H1 (cell line): ENCODE data around the gene LIPG. TPM values are rescaled to one million over a fixed set of nuclear protein-coding genes. Genes with fewer than 3 reads are reported as not detected.

ENCODE experiments used
- CTCF ChIA-PET: fragments of 300-600 bp; sonication (Branson Sonifier 250); formaldehyde crosslinking; loops from one replicate; lab custom pipeline; 2021; ENCODE audit not compliant: partially characterized antibody; lab: Charles Lee
- POLR2A ChIA-PET: fragments of 300-600 bp; sonication (Branson Sonifier 250); formaldehyde crosslinking; loops from one replicate; lab custom pipeline; 2021; ENCODE audit warnings: inconsistent platforms; ENCODE audit not compliant: partially characterized antibody; lab: Charles Lee
- DNase-seq, 2 experiments: peaks; one replicate each; pipeline versions ENCODE4 v3.0.0 to v3.0.0-alpha.2; 2010 to 2022; ENCODE audit warnings: low spot score in 2 of 2, low read depth in 1 of 2, mixed read lengths in 1 of 2
- FAIRE-seq: peaks from 2 replicates; lab custom pipeline; 2011; peaks lifted over from hg19 to GRCh38; lab: Jason Lieb, UNC
- H2AFZ ChIP-seq: 2 replicates; pipeline ENCODE4 v1.8.1; 2012; ENCODE audit warnings: low read length, inconsistent platforms
- H2AK5ac ChIP-seq: 2 replicates; pipeline ENCODE4 v1.6.1; 2013; ENCODE audit warnings: low read depth, low read length
- H2BK120ac ChIP-seq: replicated peaks from 2 replicates; pipeline ENCODE3; 2013; ENCODE audit warnings: low read depth, low read length, inconsistent platforms
- H2BK12ac ChIP-seq: 2 replicates; pipeline ENCODE4 v1.6.1; 2013; ENCODE audit warnings: low read depth, low read length
- H2BK15ac ChIP-seq: 2 replicates; pipeline ENCODE4 v1.6.1; 2013; ENCODE audit warnings: low read length
- H2BK20ac ChIP-seq: 2 replicates; pipeline ENCODE4 v1.6.1; 2013; ENCODE audit warnings: low read length
- H2BK5ac ChIP-seq: 2 replicates; pipeline ENCODE4 v1.6.1; 2013; ENCODE audit warnings: low read depth, low read length
- H3K14ac ChIP-seq: 2 replicates; pipeline ENCODE4 v1.6.1; 2013; ENCODE audit warnings: inconsistent platforms; ENCODE audit not compliant: insufficient read length
- H3K18ac ChIP-seq: 2 replicates; pipeline ENCODE4 v1.6.1; 2013; ENCODE audit warnings: low read length; ENCODE audit errors: extremely low read depth
- H3K23ac ChIP-seq: 2 replicates; pipeline ENCODE4 v1.6.1; 2013; ENCODE audit warnings: inconsistent platforms; ENCODE audit not compliant: insufficient read length
- H3K23me2 ChIP-seq: 2 replicates; pipeline ENCODE4 v1.6.1; 2013; ENCODE audit warnings: low read depth, low read length
- H3K27ac ChIP-seq: 2 replicates; pipeline ENCODE4 v1.6.1; 2011; ENCODE audit warnings: low read depth, low read length, inconsistent platforms
- H3K27me3 ChIP-seq, 4 experiments: replicated peaks in 1 of 4; 1 replicate in 1 of 4; 2 replicates in 3 of 4; pipeline versions ENCODE4 v1.6.1 to v1.8.1; 2011 to 2013; ENCODE audit warnings: low read length in 3 of 4, mild to moderate bottlenecking in 3 of 4, inconsistent platforms in 2 of 4, mixed read lengths in 2 of 4, moderate library complexity in 1 of 4; ENCODE audit not compliant: control insufficient read depth in 3 of 4, insufficient read depth in 3 of 4; ENCODE audit errors: extremely low read depth in 1 of 4
- H3K36me3 ChIP-seq, 4 experiments: 2 replicates each; pipeline versions ENCODE4 v1.6.1 to v1.8.1; 2011 to 2013; ENCODE audit warnings: mild to moderate bottlenecking in 4 of 4, low read length in 3 of 4, moderate library complexity in 2 of 4, control low read depth in 1 of 4, inconsistent platforms in 1 of 4; ENCODE audit not compliant: insufficient read depth in 4 of 4, control insufficient read depth in 2 of 4
- H3K4ac ChIP-seq: replicated peaks from 2 replicates; pipeline ENCODE3; 2013; ENCODE audit warnings: low read length, low read depth, mixed read lengths, inconsistent platforms; ENCODE audit not compliant: insufficient read length
- H3K4me1 ChIP-seq, 4 experiments: replicated peaks in 1 of 4; 1 replicate in 1 of 4; 2 replicates in 3 of 4; pipeline versions ENCODE4 v1.6.1 to v1.8.1; 2011 to 2013; ENCODE audit warnings: low read length in 3 of 4, inconsistent platforms in 2 of 4, mixed read lengths in 1 of 4; ENCODE audit not compliant: insufficient read depth in 4 of 4, control insufficient read depth in 3 of 4
- H3K4me2 ChIP-seq, 2 experiments: 2 replicates each; pipeline versions ENCODE4 v1.6.1 to v1.8.1; 2011 to 2013; ENCODE audit warnings: low read depth in 2 of 2, low read length in 2 of 2, control low read depth in 1 of 2, inconsistent platforms in 1 of 2, mild to moderate bottlenecking in 1 of 2; ENCODE audit not compliant: insufficient read depth in 1 of 2
- H3K4me3 ChIP-seq, 4 experiments: fragments of 200-600, 300-600 bp in 1 of 4; sonication (generic), shearing (Covaris generic), sonication (Bioruptor Twin) in 1 of 4; 2 replicates each; pipeline versions ENCODE4 v1.5.1 to v1.8.1; 2011 to 2016; ENCODE audit warnings: low read length in 4 of 4, low read depth in 3 of 4, control low read depth in 2 of 4, inconsistent platforms in 2 of 4, mild to moderate bottlenecking in 2 of 4, mixed read lengths in 1 of 4, moderate library complexity in 1 of 4; ENCODE audit not compliant: insufficient read depth in 2 of 4; ENCODE audit errors: extremely low read depth in 1 of 4
- H3K56ac ChIP-seq: replicated peaks from 2 replicates; pipeline ENCODE3; 2013; ENCODE audit warnings: low read depth, mild to moderate bottlenecking, mixed read lengths, low read length, inconsistent platforms; ENCODE audit not compliant: insufficient read length
- H3K79me1 ChIP-seq: 2 replicates; pipeline ENCODE4 v1.6.1; 2013; ENCODE audit warnings: low read depth, low read length, control low read depth
- H3K79me2 ChIP-seq, 2 experiments: 2 replicates each; pipeline versions ENCODE4 v1.6.1 to v1.8.1; 2012 to 2013; ENCODE audit warnings: low read length in 2 of 2, mild to moderate bottlenecking in 2 of 2, inconsistent platforms in 1 of 2; ENCODE audit not compliant: insufficient read depth in 2 of 2, control insufficient read depth in 1 of 2
- H3K9ac ChIP-seq, 4 experiments: replicated peaks in 1 of 4; 1 replicate in 1 of 4; 2 replicates in 3 of 4; pipeline versions ENCODE4 v1.6.1 to v1.8.1; 2011 to 2013; ENCODE audit warnings: low read depth in 3 of 4, low read length in 3 of 4, control low read depth in 2 of 4, mild to moderate bottlenecking in 2 of 4, moderate library complexity in 2 of 4, inconsistent platforms in 1 of 4; ENCODE audit errors: extremely low read depth in 1 of 4
- H3K9me3 ChIP-seq, 2 experiments: 2 replicates each; pipeline versions ENCODE4 v1.6.1 to v1.8.1; 2012 to 2013; ENCODE audit warnings: mild to moderate bottlenecking in 2 of 2, moderate library complexity in 2 of 2, control low read depth in 1 of 2, inconsistent platforms in 1 of 2, low read depth in 1 of 2, low read length in 1 of 2, mixed read lengths in 1 of 2; ENCODE audit not compliant: insufficient read depth in 2 of 2
- H4K20me1 ChIP-seq, 2 experiments: replicated peaks in 1 of 2; 2 replicates each; pipeline versions ENCODE3 to v1.8.1; 2011 to 2013; ENCODE audit warnings: inconsistent platforms in 2 of 2, low read length in 2 of 2, mild to moderate bottlenecking in 1 of 2; ENCODE audit not compliant: insufficient read depth in 2 of 2, control insufficient read depth in 1 of 2
- H4K5ac ChIP-seq: 2 replicates; pipeline ENCODE4 v1.6.1; 2013; ENCODE audit warnings: low read length, low read depth, mixed read lengths, inconsistent platforms; ENCODE audit not compliant: insufficient read length
- H4K8ac ChIP-seq: 2 replicates; pipeline ENCODE4 v1.8.0; 2013; ENCODE audit warnings: mild to moderate bottlenecking, moderate library complexity, low read length, inconsistent platforms; ENCODE audit not compliant: insufficient read depth; ENCODE audit errors: extremely low read depth
- H4K91ac ChIP-seq: replicated peaks from 2 replicates; pipeline ENCODE3; 2013; ENCODE audit warnings: low read length, mixed read lengths, inconsistent platforms; ENCODE audit not compliant: insufficient read length
- TBP ChIP-seq: IDR thresholded peaks from 2 replicates; pipeline ENCODE4 v1.6.1; 2011; ENCODE audit warnings: low read depth, low read length, improper control_type of control experiment
- WGBS, 2 experiments: shearing (Covaris generic) in 1 of 2; methylation state at CpG; one replicate each; pipeline versions ENCODE4 v1.1.6 to v1.1.7; 2013 to 2015; ENCODE audit warnings: low lambda C conversion rate in 2 of 2, mixed read lengths in 2 of 2, inconsistent platforms in 1 of 2, low coverage in 1 of 2, missing lambda C conversion rate in 1 of 2; ENCODE audit not compliant: insufficient replicate concordance in 2 of 2, insufficient coverage in 1 of 2, insufficient read length in 1 of 2; ENCODE audit errors: extremely low coverage in 1 of 2, missing lambda C conversion rate in 1 of 2; 5-methylcytosine and 5-hydroxymethylcytosine counted together
- polyA plus RNA-seq, 7 experiments: library from polyadenylated mRNA; depleted of rRNA in 3 of 7; stranded (reverse) in 5 of 7; unstranded in 2 of 7; fragments of >200 nt in 5 of 7; fragments of 200-250 nt in 2 of 7; gene quantifications; 1 replicate in 5 of 7; 2 replicates in 1 of 7; 4 replicates in 1 of 7; pipeline versions ENCODE4 v1.2.1 to v1.2.3, GENCODE V29; 2011 to 2013; ENCODE audit warnings: missing spikeins in 2 of 7, mixed read lengths in 2 of 7
- total RNA-seq: library from RNA; stranded (reverse); fragmentation: NEBNext Ultra II Directional; extraction: Animal tissue kit (Norgen Biotek cat#: 25700); gene quantifications from 2 replicates; pipeline ENCODE4 v1.2.1, GENCODE V29; 2021

LIPG gene
- total and polyA plus RNA-seq, 2 of the 8 experiments (the other 6 are each of a cell fraction or from before 2014, with no cell fraction given), result 9.2 to 9.8 TPM

DNA sequence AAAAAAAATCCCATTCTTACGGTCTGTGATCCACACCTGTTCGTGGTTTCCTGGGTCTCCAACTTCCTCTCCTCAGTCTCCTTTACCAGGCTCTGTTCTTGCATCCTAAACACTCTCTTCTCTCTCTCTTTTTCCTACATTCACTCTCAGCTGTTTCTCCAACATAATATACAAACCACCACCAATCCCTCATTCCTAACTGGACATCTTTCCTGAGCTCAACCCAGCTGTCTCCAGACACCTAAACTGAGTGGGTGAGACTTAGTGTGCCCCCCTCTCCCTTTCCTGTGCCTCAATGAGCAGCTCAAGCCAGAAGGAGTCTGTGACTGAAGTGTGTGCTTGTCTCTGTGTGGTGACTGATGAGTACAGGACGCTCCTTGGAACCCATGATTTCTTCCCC is 59.4 kb downstream of the LIPG start:
- no peak overlapping the region for H2AFZ ChIP-seq
- no peak overlapping the region for H3K4me3 ChIP-seq
- ChIA-PET CTCF (interaction anchor here (0.6 kb wide), 1 partner anchor 870 kb away, joined by 3 read pairs; no protein-coding TSS in a partner anchor), POLR2A (no interaction called here)
- DNase-seq (no peak), FAIRE-seq (no peak)
- no peak overlapping the region for H3K56ac ChIP-seq
- no peak overlapping the region; the same call in 1 of the 2 replicates for H4K8ac ChIP-seq
- no peaks in the 10 kb centered on the region for H3K23me2 ChIP-seq
- H3K9ac ChIP-seq, result no peak overlapping the region
- no peak overlapping the region for H3K23ac ChIP-seq
- no peak overlapping the region for H4K91ac ChIP-seq
- H3K18ac ChIP-seq, result no peak overlapping the region
- H3K27ac ChIP-seq, result no peak overlapping the region
- no peaks in the 10 kb centered on the region for H3K79me2 ChIP-seq
- no peaks in the 10 kb centered on the region for H3K9me3 ChIP-seq
- H3K4me1 ChIP-seq, result no peaks in the 10 kb centered on the region; a peak in 1 of 7 replicates
- no peak overlapping the region for H2BK12ac ChIP-seq
- no peak overlapping the region for H2BK5ac ChIP-seq
- H3K14ac ChIP-seq, result no peak overlapping the region
- no peak overlapping the region for H4K5ac ChIP-seq
- TF ChIP-seq TBP, result no peak
- TF ChIP-seq, all 59 proteins: peak for 0
- Histone ChIP-seq H2AK5ac (no peak overlapping the region), H3K79me1 (no peaks in the 10 kb centered on the region), H2BK15ac (no peak overlapping the region), H3K4ac (no peak overlapping the region), H2BK120ac (no peak overlapping the region), H3K36me3 (no peaks in the 10 kb centered on the region), H3K27me3 (no peaks in the 10 kb centered on the region; a peak in 1 of 7 replicates), H3K4me2 (no peak overlapping the region), H2BK20ac (no peak overlapping the region), H4K20me1 (no peaks in the 10 kb centered on the region)
- WGBS, 2 experiments, result 90% methylated on average over 3 of the region's 3 CpGs; no CpG with 5 or more reads in 1 of the 2 experiments
